GM18520 (cell line): ENCODE data around the gene TRPV6.

Experiments
- ATAC-seq: cut with Tn5 transposase; IDR thresholded peaks from one replicate; pipeline ENCODE4 v1.9.1; 2021; ENCODE audit not compliant: unreplicated experiment

The TRPV6 gene

GRCh38 chr7:142886866-142887265, 1.3 kb upstream of the TRPV6 start:
- no peak for ATAC-seq

- no peak for ATAC-seq
These were observed 1.3 kb downstream of the TRPV6 start for GRCh38 chr7:142884286-142884640.

GRCh38 chr7:142883571-142884285, 1.8 kb downstream of the TRPV6 start:
- no peak for ATAC-seq

- no peak for ATAC-seq
These were observed 2.4 kb downstream of the TRPV6 start for GRCh38 chr7:142883145-142883544.

GRCh38 chr7:142882338-142882678, 3.2 kb downstream of the TRPV6 start:
- ATAC-seq, result no peak

GRCh38 chr7:142881586-142882337, 3.8 kb downstream of the TRPV6 start:
- no peak for ATAC-seq

GRCh38 chr7:142880876-142881505, 4.6 kb downstream of the TRPV6 start:
- no peak for ATAC-seq

- no peak for ATAC-seq
These were observed 6.5 kb downstream of the TRPV6 start for GRCh38 chr7:142879060-142879459.

GRCh38 chr7:142878315-142878714, 7.2 kb downstream of the TRPV6 start:
- ATAC-seq, result no peak

GRCh38 chr7:142876991-142877910, 8.3 kb downstream of the TRPV6 start:
- no peak for ATAC-seq

- ATAC-seq, result no peak
These were observed 9.1 kb downstream of the TRPV6 start for GRCh38 chr7:142876236-142876960.

GRCh38 chr7:142875456-142875855, 10.1 kb downstream of the TRPV6 start:
- ATAC-seq, result no peak

GRCh38 chr7:142874837-142875236, 10.7 kb downstream of the TRPV6 start:
- no peak for ATAC-seq

- no peak for ATAC-seq
These were observed 11.1 kb downstream of the TRPV6 start for GRCh38 chr7:142874409-142874808.

GRCh38 chr7:142873871-142874270, 11.7 kb downstream of the TRPV6 start:
- no peak for ATAC-seq

GRCh38 chr7:142873281-142873784, 12.2 kb downstream of the TRPV6 start:
- ATAC-seq, result no peak

GRCh38 chr7:142872106-142872675, 13.4 kb downstream of the TRPV6 start:
- ATAC-seq, result no peak

- ATAC-seq, result no peak
These were observed 14.1 kb downstream of the TRPV6 start for GRCh38 chr7:142871260-142872105.
